HepG2 (cell line): Measurements from ENCODE around the gene RABGEF1. TPM values are rescaled to one million over a fixed set of nuclear protein-coding genes. Genes with fewer than 3 reads are reported as not detected.
A peak's percentile ranks its signal among the peaks of the same experiment; 100 is the strongest.

Source experiments
- CBX2 ChIP-seq, 2 experiments: fragments of 200-600 bp in 1 of 2; sonication (generic); formaldehyde crosslinking in 1 of 2; IDR thresholded peaks; 2 replicates each; pipeline versions ENCODE4 v1.7.0 to v1.8.1; 2018 to 2022; ENCODE audit warnings: low read depth in 2 of 2, low read length in 1 of 2, mild to moderate bottlenecking in 1 of 2, missing genetic modification reagents in 1 of 2
- EED ChIP-seq: sonication (generic); formaldehyde crosslinking; IDR thresholded peaks from 2 replicates; pipeline ENCODE4 v1.5.0; 2020; ENCODE audit warnings: mild to moderate bottlenecking, missing genetic modification reagents
- HIVEP1 ChIP-seq: sonication (generic); formaldehyde crosslinking; IDR thresholded peaks from 2 replicates; pipeline ENCODE4 v1.4.0; 2020; ENCODE audit warnings: mild to moderate bottlenecking, missing genetic modification reagents
- MTF2 ChIP-seq: sonication (generic); formaldehyde crosslinking; IDR thresholded peaks from 2 replicates; pipeline ENCODE4 v1.5.0; 2020; ENCODE audit warnings: missing genetic modification reagents, borderline replicate concordance
- THYN1 ChIP-seq: sonication (generic); formaldehyde crosslinking; IDR thresholded peaks from 2 replicates; pipeline ENCODE4 v1.8.1; 2023; ENCODE audit warnings: low read depth, mild to moderate bottlenecking, moderate library complexity, missing genetic modification reagents, borderline replicate concordance
- YEATS2 ChIP-seq: sonication (generic); formaldehyde crosslinking; IDR thresholded peaks from 2 replicates; pipeline ENCODE4 v1.4.0; 2020; ENCODE audit warnings: missing genetic modification reagents, borderline replicate concordance
- ZNF598 ChIP-seq: sonication (generic); formaldehyde crosslinking; IDR thresholded peaks from 2 replicates; pipeline ENCODE4 v1.5.1; 2020; ENCODE audit warnings: mild to moderate bottlenecking, missing genetic modification reagents, borderline replicate concordance
- polyA plus RNA-seq, 8 experiments: library from polyadenylated mRNA; depleted of rRNA in 3 of 8; stranded (reverse) in 7 of 8; unstranded in 1 of 8; fragments of >200 nt; fragmentation: Illumina TruSeq in 4 of 8; extraction: Trizol in 4 of 8; gene quantifications; 2 replicates each; pipeline versions ENCODE4 v1.2.1 to v1.2.3, GENCODE V29; 2011 to 2016; ENCODE audit warnings: low read depth in 4 of 8, missing spikeins in 1 of 8, mixed read lengths in 1 of 8; ENCODE audit not compliant: insufficient read depth in 1 of 8
- total RNA-seq, 5 experiments: library from RNA; depleted of rRNA; stranded (reverse); fragments of >200 nt; fragmentation: Illumina TruSeq; extraction: Trizol; gene quantifications; 2 replicates each; pipeline ENCODE4 v1.2.3, GENCODE V29; 2016; ENCODE audit warnings: low read depth in 1 of 5
- TF ChIP-seq, protein P1 (sequence below): IDR thresholded peaks from 2 replicates; pipeline ENCODE4 v1.6.1; 2016; ENCODE audit warnings: low read depth, missing genetic modification reagents, missing compliant biosample characterization
- TF ChIP-seq, protein P2 (sequence below): sonication (generic); formaldehyde crosslinking; IDR thresholded peaks from 2 replicates; pipeline ENCODE4 v1.4.0; 2020; ENCODE audit warnings: mild to moderate bottlenecking, missing genetic modification reagents
- TF ChIP-seq, protein P3 (sequence below): sonication (generic); formaldehyde crosslinking; IDR thresholded peaks from 2 replicates; pipeline ENCODE4 v1.8.0; 2022; ENCODE audit warnings: mild to moderate bottlenecking, missing genetic modification reagents
- TF ChIP-seq, protein P4 (sequence below): sonication (generic); formaldehyde crosslinking; IDR thresholded peaks from 2 replicates; pipeline ENCODE4 v1.4.0; 2020; ENCODE audit warnings: missing genetic modification reagents, borderline replicate concordance
- TF ChIP-seq, protein P5 (sequence below): sonication (generic); formaldehyde crosslinking; IDR thresholded peaks from 2 replicates; pipeline ENCODE4 v1.8.0; 2022; ENCODE audit warnings: missing genetic modification reagents, mild to moderate bottlenecking, moderate library complexity, borderline replicate concordance

Gene RABGEF1
- total and polyA plus RNA-seq, 2 of the 13 experiments (the other 11 are each of a cell fraction or from before 2014, with no cell fraction given): 22.7 to 35.3 TPM

DNA sequence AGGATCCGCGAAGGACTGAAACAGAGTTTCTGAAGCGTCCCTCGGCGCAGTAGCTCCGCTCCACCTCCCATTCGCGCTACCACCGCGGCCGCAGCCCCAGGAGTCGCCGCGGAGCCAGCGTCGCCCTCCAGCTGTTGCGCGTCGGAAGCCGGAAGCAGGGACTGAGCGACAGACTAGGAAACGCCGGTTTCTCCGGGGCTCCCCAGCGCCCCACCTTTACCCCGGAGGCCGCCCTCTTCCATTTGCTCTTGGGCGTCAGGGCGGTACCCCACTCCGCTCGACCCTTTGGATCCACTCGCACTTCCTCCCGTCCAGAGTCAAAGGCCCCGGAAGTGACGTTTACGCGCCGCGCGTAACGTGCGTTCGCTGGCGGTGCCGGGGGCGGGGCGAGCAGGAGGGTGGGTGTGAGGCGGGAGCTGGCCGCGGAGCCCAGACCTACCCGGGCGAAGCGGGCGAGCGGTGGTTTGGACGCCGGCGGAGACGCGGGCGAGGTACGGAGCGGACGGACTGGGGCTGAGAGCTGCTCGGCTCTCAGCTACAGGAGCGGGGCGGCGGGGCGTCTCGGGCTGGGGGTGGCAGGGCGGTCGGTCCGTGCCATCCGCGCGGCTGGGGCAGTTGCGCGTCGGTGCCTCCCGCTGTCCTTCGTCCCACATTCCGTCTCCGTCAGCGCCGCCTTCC is at the start of gene RABGEF1 (continued):
- TF ChIP-seq, protein P1, sequence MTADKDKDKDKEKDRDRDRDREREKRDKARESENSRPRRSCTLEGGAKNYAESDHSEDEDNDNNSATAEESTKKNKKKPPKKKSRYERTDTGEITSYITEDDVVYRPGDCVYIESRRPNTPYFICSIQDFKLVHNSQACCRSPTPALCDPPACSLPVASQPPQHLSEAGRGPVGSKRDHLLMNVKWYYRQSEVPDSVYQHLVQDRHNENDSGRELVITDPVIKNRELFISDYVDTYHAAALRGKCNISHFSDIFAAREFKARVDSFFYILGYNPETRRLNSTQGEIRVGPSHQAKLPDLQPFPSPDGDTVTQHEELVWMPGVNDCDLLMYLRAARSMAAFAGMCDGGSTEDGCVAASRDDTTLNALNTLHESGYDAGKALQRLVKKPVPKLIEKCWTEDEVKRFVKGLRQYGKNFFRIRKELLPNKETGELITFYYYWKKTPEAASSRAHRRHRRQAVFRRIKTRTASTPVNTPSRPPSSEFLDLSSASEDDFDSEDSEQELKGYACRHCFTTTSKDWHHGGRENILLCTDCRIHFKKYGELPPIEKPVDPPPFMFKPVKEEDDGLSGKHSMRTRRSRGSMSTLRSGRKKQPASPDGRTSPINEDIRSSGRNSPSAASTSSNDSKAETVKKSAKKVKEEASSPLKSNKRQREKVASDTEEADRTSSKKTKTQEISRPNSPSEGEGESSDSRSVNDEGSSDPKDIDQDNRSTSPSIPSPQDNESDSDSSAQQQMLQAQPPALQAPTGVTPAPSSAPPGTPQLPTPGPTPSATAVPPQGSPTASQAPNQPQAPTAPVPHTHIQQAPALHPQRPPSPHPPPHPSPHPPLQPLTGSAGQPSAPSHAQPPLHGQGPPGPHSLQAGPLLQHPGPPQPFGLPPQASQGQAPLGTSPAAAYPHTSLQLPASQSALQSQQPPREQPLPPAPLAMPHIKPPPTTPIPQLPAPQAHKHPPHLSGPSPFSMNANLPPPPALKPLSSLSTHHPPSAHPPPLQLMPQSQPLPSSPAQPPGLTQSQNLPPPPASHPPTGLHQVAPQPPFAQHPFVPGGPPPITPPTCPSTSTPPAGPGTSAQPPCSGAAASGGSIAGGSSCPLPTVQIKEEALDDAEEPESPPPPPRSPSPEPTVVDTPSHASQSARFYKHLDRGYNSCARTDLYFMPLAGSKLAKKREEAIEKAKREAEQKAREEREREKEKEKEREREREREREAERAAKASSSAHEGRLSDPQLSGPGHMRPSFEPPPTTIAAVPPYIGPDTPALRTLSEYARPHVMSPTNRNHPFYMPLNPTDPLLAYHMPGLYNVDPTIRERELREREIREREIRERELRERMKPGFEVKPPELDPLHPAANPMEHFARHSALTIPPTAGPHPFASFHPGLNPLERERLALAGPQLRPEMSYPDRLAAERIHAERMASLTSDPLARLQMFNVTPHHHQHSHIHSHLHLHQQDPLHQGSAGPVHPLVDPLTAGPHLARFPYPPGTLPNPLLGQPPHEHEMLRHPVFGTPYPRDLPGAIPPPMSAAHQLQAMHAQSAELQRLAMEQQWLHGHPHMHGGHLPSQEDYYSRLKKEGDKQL: 0 out of 2 replicates have a peak, but pooled peaks have one; percentile 5
- TF ChIP-seq ZNF598: no peak; the same call in 1 of the 2 replicates
- TF ChIP-seq THYN1 (CRISPR knock-in tag): no peak
- TF ChIP-seq, protein P2, sequence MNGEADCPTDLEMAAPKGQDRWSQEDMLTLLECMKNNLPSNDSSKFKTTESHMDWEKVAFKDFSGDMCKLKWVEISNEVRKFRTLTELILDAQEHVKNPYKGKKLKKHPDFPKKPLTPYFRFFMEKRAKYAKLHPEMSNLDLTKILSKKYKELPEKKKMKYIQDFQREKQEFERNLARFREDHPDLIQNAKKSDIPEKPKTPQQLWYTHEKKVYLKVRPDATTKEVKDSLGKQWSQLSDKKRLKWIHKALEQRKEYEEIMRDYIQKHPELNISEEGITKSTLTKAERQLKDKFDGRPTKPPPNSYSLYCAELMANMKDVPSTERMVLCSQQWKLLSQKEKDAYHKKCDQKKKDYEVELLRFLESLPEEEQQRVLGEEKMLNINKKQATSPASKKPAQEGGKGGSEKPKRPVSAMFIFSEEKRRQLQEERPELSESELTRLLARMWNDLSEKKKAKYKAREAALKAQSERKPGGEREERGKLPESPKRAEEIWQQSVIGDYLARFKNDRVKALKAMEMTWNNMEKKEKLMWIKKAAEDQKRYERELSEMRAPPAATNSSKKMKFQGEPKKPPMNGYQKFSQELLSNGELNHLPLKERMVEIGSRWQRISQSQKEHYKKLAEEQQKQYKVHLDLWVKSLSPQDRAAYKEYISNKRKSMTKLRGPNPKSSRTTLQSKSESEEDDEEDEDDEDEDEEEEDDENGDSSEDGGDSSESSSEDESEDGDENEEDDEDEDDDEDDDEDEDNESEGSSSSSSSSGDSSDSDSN (CRISPR knock-in tag): no peak; the same call in 1 of the 2 replicates
- TF ChIP-seq CBX2 (IDR thresholded peaks at IDR 0.05; ENCODE audit: low read depth, low read length): no peak
- no peak; the same call in 1 of the 2 replicates for TF ChIP-seq CBX2 (CRISPR knock-in tag; IDR thresholded peaks at IDR 0.05; ENCODE audit: low read depth)
- TF ChIP-seq MTF2 (CRISPR knock-in tag): peak; percentile 92
- TF ChIP-seq, protein P3, sequence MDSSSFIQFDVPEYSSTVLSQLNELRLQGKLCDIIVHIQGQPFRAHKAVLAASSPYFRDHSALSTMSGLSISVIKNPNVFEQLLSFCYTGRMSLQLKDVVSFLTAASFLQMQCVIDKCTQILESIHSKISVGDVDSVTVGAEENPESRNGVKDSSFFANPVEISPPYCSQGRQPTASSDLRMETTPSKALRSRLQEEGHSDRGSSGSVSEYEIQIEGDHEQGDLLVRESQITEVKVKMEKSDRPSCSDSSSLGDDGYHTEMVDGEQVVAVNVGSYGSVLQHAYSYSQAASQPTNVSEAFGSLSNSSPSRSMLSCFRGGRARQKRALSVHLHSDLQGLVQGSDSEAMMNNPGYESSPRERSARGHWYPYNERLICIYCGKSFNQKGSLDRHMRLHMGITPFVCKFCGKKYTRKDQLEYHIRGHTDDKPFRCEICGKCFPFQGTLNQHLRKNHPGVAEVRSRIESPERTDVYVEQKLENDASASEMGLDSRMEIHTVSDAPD (CRISPR knock-in tag): no peak
- TF ChIP-seq, protein P4, sequence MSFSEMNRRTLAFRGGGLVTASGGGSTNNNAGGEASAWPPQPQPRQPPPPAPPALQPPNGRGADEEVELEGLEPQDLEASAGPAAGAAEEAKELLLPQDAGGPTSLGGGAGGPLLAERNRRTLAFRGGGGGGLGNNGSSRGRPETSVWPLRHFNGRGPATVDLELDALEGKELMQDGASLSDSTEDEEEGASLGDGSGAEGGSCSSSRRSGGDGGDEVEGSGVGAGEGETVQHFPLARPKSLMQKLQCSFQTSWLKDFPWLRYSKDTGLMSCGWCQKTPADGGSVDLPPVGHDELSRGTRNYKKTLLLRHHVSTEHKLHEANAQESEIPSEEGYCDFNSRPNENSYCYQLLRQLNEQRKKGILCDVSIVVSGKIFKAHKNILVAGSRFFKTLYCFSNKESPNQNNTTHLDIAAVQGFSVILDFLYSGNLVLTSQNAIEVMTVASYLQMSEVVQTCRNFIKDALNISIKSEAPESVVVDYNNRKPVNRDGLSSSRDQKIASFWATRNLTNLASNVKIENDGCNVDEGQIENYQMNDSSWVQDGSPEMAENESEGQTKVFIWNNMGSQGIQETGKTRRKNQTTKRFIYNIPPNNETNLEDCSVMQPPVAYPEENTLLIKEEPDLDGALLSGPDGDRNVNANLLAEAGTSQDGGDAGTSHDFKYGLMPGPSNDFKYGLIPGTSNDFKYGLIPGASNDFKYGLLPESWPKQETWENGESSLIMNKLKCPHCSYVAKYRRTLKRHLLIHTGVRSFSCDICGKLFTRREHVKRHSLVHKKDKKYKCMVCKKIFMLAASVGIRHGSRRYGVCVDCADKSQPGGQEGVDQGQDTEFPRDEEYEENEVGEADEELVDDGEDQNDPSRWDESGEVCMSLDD (CRISPR knock-in tag): peak; percentile 98; the same call in 1 of the 2 replicates
- no peak for TF ChIP-seq EED
- TF ChIP-seq HIVEP1 (CRISPR knock-in tag): peak; percentile 83
- peak; percentile 73; the same call in 1 of the 2 replicates for TF ChIP-seq YEATS2
- TF ChIP-seq, protein P5, sequence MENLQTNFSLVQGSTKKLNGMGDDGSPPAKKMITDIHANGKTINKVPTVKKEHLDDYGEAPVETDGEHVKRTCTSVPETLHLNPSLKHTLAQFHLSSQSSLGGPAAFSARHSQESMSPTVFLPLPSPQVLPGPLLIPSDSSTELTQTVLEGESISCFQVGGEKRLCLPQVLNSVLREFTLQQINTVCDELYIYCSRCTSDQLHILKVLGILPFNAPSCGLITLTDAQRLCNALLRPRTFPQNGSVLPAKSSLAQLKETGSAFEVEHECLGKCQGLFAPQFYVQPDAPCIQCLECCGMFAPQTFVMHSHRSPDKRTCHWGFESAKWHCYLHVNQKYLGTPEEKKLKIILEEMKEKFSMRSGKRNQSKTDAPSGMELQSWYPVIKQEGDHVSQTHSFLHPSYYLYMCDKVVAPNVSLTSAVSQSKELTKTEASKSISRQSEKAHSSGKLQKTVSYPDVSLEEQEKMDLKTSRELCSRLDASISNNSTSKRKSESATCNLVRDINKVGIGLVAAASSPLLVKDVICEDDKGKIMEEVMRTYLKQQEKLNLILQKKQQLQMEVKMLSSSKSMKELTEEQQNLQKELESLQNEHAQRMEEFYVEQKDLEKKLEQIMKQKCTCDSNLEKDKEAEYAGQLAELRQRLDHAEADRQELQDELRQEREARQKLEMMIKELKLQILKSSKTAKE: peak; percentile 64; the same call in 1 of the 2 replicates
